WTC11 (cell line): ENCODE measurements around the gene BCAS3. TPM values are rescaled to one million over a fixed set of nuclear protein-coding genes. Genes with fewer than 3 reads are reported as not detected.
A peak's percentile ranks its signal among the peaks of the same experiment; 100 is the strongest.

Experiments used
- ATAC-seq: fragments of 200-7000 bp; cut with Tn5 transposase; 2 replicates; pipeline ENCODE4 v1.10.0; 2021; ENCODE audit warnings: mild to moderate bottlenecking, moderate library complexity
- CTCF ChIA-PET: fragments of 300-600 bp; sonication (Branson Sonifier 250); formaldehyde crosslinking; loops from one replicate; lab custom pipeline; 2021; ENCODE audit warnings: antibody characterized with exemption; lab: Charles Lee
- POLR2A ChIA-PET: fragments of 350-600 bp; sonication (Branson Sonifier 250); formaldehyde crosslinking; loops from one replicate; lab custom pipeline; 2021; ENCODE audit warnings: antibody characterized with exemption; lab: Charles Lee
- DNase-seq: peaks from one replicate; pipeline ENCODE4 v3.0.0; 2021; ENCODE audit warnings: low spot score
- H3K27ac Mint-ChIP-seq: 2 replicates; pipeline ENCODE4 v1.8.0; 2021; ENCODE audit warnings: mixed read lengths
- H3K27me3 Mint-ChIP-seq: 2 replicates; pipeline ENCODE4 v1.8.0; 2021; ENCODE audit warnings: low read depth, mild to moderate bottlenecking, moderate library complexity, mixed read lengths
- H3K36me3 Mint-ChIP-seq: 2 replicates; pipeline ENCODE4 v1.8.0; 2021; ENCODE audit warnings: mixed read lengths
- H3K4me1 Mint-ChIP-seq: 2 replicates; pipeline ENCODE4 v1.8.0; 2022; ENCODE audit warnings: mixed read lengths
- H3K4me3 Mint-ChIP-seq: 2 replicates; pipeline ENCODE4 v1.8.0; 2021; ENCODE audit warnings: mild to moderate bottlenecking, moderate library complexity, mixed read lengths
- H3K9me3 Mint-ChIP-seq: 2 replicates; pipeline ENCODE4 v1.8.0; 2021; ENCODE audit warnings: mixed read lengths
- GRHL2 ChIP-seq: fragments of 250-450 bp; sonication (Bioruptor Pico); IDR thresholded peaks from 2 replicates; pipeline ENCODE4 v1.8.0; 2022; ENCODE audit warnings: mild to moderate bottlenecking, moderate library complexity; ENCODE audit not compliant: insufficient replicate concordance, severe bottlenecking
- NR2C2 ChIP-seq: sonication (generic); formaldehyde crosslinking; IDR thresholded peaks from 2 replicates; pipeline ENCODE4 v1.8.0; 2022; ENCODE audit warnings: mild to moderate bottlenecking, missing genetic modification reagents
- SOX15 ChIP-seq: fragments of 250-450 bp; sonication (Bioruptor Pico); IDR thresholded peaks from 2 replicates; pipeline ENCODE4 v1.9.0; 2021; ENCODE audit warnings: mild to moderate bottlenecking
- TEAD1 ChIP-seq: sonication (generic); formaldehyde crosslinking; IDR thresholded peaks from 2 replicates; pipeline ENCODE4 v1.8.0; 2022; ENCODE audit warnings: mild to moderate bottlenecking, missing genetic modification reagents
- TEAD4 ChIP-seq: sonication (generic); formaldehyde crosslinking; IDR thresholded peaks from 2 replicates; pipeline ENCODE4 v1.8.0; 2022; ENCODE audit warnings: mild to moderate bottlenecking, missing genetic modification reagents
- TP53 ChIP-seq: sonication (generic); formaldehyde crosslinking; IDR thresholded peaks from 2 replicates; pipeline ENCODE4 v1.8.1; 2023; ENCODE audit warnings: mild to moderate bottlenecking, missing genetic modification reagents
- ZNF138 ChIP-seq: sonication (generic); formaldehyde crosslinking; conservative IDR thresholded peaks from 2 replicates; pipeline ENCODE4 v1.8.1; 2022; ENCODE audit warnings: mild to moderate bottlenecking, moderate library complexity, missing genetic modification reagents
- total RNA-seq: library from RNA; stranded (reverse); gene quantifications from 3 replicates; pipeline ENCODE4 v1.2.3, GENCODE V29; 2021
- TF ChIP-seq, protein P1 (sequence below): sonication (generic); formaldehyde crosslinking; IDR thresholded peaks from 2 replicates; pipeline ENCODE4 v1.8.0; 2022; ENCODE audit warnings: missing genetic modification reagents
- TF ChIP-seq, protein P2 (sequence below): sonication (generic); formaldehyde crosslinking; IDR thresholded peaks from 2 replicates; pipeline ENCODE4 v1.8.0; 2022; ENCODE audit warnings: mild to moderate bottlenecking, missing genetic modification reagents
- TF ChIP-seq, protein P3 (sequence below): sonication (generic); formaldehyde crosslinking; IDR thresholded peaks from 2 replicates; pipeline ENCODE4 v1.8.0; 2022; ENCODE audit warnings: mild to moderate bottlenecking, missing genetic modification reagents
- TF ChIP-seq, protein P4 (sequence below): sonication (generic); formaldehyde crosslinking; IDR thresholded peaks from 2 replicates; pipeline ENCODE4 v1.8.1; 2023; ENCODE audit warnings: mild to moderate bottlenecking, missing genetic modification reagents
- TF ChIP-seq, protein P5 (sequence below): sonication (generic); formaldehyde crosslinking; IDR thresholded peaks from 2 replicates; pipeline ENCODE4 v1.8.1; 2022; ENCODE audit warnings: mild to moderate bottlenecking, moderate library complexity, missing genetic modification reagents
- TF ChIP-seq, protein P6 (sequence below): fragments of 200-600 bp; IDR thresholded peaks from 2 replicates; pipeline ENCODE4 v1.8.0; 2022; ENCODE audit warnings: antibody characterized with exemption
- TF ChIP-seq, protein P7 (sequence below): sonication (generic); formaldehyde crosslinking; IDR thresholded peaks from 2 replicates; pipeline ENCODE4 v1.8.1; 2023; ENCODE audit warnings: mild to moderate bottlenecking, missing genetic modification reagents, borderline replicate concordance
- TF ChIP-seq, protein P8 (sequence below): sonication (generic); formaldehyde crosslinking; IDR thresholded peaks from 2 replicates; pipeline ENCODE4 v1.8.1; 2022; ENCODE audit warnings: missing genetic modification reagents, borderline replicate concordance
- TF ChIP-seq, protein P9 (sequence below): sonication (generic); formaldehyde crosslinking; IDR thresholded peaks from 2 replicates; pipeline ENCODE4 v1.8.1; 2023; ENCODE audit warnings: mild to moderate bottlenecking, missing genetic modification reagents, moderate library complexity

Gene BCAS3
- total RNA-seq, 1 experiment from 2014 or later = 15.5 TPM

DNA sequence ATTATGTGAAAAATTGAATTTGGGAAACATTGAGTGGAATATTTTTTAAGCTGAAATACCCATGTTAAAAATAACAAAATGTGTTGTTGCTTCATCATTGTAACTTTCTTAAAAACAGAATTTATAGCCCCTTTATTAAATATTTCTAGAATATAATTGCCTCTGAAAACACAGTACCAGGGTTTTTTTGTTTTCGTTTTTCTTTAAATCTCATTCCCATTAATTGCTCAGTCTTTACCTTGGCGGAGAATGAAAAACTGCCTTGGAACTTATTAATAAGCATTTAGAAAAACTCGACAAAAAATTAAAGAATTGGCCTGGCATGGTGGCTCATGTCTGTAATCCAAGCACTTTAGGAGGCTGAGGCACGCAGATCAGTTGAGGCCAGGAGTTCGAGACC, 526.8 kb downstream of the BCAS3 start:
- no peak overlapping the region for H3K4me3 Mint-ChIP-seq
- ChIA-PET POLR2A (no interaction called here), CTCF (interaction anchor here (1.2 kb wide), 1 partner anchor 15 kb away, joined by 4 read pairs; no protein-coding TSS in a partner anchor)
- H3K27me3 Mint-ChIP-seq = no peaks in the 10 kb centered on the region
- peaks cover 33% of the 10 kb centered on the region for H3K4me1 Mint-ChIP-seq
- no peaks in the 10 kb centered on the region for H3K36me3 Mint-ChIP-seq
- no peak for TF ChIP-seq GRHL2
- 0 out of 2 replicates have a peak, but pooled peaks cover 3% of the 10 kb centered on the region for H3K9me3 Mint-ChIP-seq
- DNase-seq (no peak), ATAC-seq (no peak)
- no peak overlapping the region for H3K27ac Mint-ChIP-seq

DNA sequence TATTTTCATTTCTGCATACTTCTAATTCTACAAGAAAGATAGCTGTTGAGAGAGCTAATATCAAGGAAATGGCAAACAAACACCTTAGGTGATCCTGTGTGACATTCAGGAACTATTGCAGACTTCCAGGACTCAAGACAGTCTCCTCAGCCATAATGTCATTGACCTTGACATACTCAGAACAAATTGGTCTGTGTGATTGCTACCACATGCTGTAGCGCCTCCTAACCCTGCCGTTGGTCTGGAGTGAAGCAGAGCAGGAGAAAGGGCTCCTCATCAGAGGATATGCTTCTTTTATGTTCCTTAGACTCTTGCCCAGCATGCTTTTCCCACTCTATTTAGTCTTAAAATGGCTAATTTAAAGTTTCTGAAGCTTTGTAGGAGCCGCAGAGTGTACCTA, 527.8 kb downstream of the BCAS3 start:
- TF ChIP-seq NR2C2 (no peak), SOX15 (CRISPR knock-in tag) (no peak), ZNF138 (no peak)
- TF ChIP-seq, protein P1, sequence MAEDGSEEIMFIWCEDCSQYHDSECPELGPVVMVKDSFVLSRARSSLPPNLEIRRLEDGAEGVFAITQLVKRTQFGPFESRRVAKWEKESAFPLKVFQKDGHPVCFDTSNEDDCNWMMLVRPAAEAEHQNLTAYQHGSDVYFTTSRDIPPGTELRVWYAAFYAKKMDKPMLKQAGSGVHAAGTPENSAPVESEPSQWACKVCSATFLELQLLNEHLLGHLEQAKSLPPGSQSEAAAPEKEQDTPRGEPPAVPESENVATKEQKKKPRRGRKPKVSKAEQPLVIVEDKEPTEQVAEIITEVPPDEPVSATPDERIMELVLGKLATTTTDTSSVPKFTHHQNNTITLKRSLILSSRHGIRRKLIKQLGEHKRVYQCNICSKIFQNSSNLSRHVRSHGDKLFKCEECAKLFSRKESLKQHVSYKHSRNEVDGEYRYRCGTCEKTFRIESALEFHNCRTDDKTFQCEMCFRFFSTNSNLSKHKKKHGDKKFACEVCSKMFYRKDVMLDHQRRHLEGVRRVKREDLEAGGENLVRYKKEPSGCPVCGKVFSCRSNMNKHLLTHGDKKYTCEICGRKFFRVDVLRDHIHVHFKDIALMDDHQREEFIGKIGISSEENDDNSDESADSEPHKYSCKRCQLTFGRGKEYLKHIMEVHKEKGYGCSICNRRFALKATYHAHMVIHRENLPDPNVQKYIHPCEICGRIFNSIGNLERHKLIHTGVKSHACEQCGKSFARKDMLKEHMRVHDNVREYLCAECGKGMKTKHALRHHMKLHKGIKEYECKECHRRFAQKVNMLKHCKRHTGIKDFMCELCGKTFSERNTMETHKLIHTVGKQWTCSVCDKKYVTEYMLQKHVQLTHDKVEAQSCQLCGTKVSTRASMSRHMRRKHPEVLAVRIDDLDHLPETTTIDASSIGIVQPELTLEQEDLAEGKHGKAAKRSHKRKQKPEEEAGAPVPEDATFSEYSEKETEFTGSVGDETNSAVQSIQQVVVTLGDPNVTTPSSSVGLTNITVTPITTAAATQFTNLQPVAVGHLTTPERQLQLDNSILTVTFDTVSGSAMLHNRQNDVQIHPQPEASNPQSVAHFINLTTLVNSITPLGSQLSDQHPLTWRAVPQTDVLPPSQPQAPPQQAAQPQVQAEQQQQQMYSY (CRISPR knock-in tag) = no peak
- TF ChIP-seq, protein P2, sequence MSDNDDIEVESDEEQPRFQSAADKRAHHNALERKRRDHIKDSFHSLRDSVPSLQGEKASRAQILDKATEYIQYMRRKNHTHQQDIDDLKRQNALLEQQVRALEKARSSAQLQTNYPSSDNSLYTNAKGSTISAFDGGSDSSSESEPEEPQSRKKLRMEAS = no peak
- TF ChIP-seq, protein P3, sequence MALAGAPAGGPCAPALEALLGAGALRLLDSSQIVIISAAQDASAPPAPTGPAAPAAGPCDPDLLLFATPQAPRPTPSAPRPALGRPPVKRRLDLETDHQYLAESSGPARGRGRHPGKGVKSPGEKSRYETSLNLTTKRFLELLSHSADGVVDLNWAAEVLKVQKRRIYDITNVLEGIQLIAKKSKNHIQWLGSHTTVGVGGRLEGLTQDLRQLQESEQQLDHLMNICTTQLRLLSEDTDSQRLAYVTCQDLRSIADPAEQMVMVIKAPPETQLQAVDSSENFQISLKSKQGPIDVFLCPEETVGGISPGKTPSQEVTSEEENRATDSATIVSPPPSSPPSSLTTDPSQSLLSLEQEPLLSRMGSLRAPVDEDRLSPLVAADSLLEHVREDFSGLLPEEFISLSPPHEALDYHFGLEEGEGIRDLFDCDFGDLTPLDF (CRISPR knock-in tag) = no peak
- TF ChIP-seq, protein P4, sequence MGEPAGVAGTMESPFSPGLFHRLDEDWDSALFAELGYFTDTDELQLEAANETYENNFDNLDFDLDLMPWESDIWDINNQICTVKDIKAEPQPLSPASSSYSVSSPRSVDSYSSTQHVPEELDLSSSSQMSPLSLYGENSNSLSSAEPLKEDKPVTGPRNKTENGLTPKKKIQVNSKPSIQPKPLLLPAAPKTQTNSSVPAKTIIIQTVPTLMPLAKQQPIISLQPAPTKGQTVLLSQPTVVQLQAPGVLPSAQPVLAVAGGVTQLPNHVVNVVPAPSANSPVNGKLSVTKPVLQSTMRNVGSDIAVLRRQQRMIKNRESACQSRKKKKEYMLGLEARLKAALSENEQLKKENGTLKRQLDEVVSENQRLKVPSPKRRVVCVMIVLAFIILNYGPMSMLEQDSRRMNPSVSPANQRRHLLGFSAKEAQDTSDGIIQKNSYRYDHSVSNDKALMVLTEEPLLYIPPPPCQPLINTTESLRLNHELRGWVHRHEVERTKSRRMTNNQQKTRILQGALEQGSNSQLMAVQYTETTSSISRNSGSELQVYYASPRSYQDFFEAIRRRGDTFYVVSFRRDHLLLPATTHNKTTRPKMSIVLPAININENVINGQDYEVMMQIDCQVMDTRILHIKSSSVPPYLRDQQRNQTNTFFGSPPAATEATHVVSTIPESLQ (CRISPR knock-in tag) = no peak
- TF ChIP-seq, protein P5, sequence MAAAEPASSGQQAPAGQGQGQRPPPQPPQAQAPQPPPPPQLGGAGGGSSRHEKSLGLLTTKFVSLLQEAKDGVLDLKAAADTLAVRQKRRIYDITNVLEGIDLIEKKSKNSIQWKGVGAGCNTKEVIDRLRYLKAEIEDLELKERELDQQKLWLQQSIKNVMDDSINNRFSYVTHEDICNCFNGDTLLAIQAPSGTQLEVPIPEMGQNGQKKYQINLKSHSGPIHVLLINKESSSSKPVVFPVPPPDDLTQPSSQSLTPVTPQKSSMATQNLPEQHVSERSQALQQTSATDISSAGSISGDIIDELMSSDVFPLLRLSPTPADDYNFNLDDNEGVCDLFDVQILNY (CRISPR knock-in tag) = no peak
- TF ChIP-seq, all 79 proteins: peak for 0
- POLR2A ChIA-PET = no interaction called here
- Mint-ChIP-seq H3K27ac (no peak overlapping the region), H3K36me3 (no peaks in the 10 kb centered on the region), H3K4me1 (peaks cover 39% of the 10 kb centered on the region), H3K4me3 (no peak overlapping the region), H3K27me3 (no peaks in the 10 kb centered on the region), H3K9me3 (0 out of 2 replicates have a peak, but pooled peaks cover 3% of the 10 kb centered on the region)
- CTCF ChIA-PET = no interaction called here
- peak; percentile 24; the same call in 1 of the 2 replicates for ATAC-seq
- no peak for DNase-seq

DNA sequence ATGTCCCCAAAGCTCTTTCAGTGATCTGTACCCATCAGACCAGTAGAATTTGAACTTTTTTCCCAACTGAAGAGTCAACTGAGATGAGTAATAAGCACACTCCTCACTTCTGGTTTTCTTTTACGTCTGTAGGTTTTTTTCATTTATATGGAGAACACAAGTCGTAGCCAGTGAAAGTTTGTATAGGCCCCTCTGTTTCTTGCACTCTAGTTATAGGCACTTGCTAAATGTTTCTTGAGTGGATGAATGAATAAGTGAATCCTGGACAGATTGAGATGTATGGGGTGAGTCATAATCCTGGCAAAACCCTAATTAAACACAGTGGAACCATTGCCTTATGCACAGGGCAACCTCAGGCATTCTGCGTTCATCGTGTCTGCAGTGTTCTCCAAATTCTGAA, 528.3 kb downstream of the BCAS3 start:
- POLR2A ChIA-PET = no interaction called here
- no peak overlapping the region for H3K27ac Mint-ChIP-seq
- H3K9me3 Mint-ChIP-seq = 0 out of 2 replicates have a peak, but pooled peaks cover 3% of the 10 kb centered on the region
- peaks cover 42% of the 10 kb centered on the region for H3K4me1 Mint-ChIP-seq
- no peak for DNase-seq
- H3K36me3 Mint-ChIP-seq = no peaks in the 10 kb centered on the region
- H3K27me3 Mint-ChIP-seq = no peaks in the 10 kb centered on the region
- CTCF ChIA-PET = no interaction called here
- no peak for ATAC-seq
- H3K4me3 Mint-ChIP-seq = no peak overlapping the region
- no peak for TF ChIP-seq TEAD1 (CRISPR knock-in tag)
- no peak for TF ChIP-seq TEAD4 (CRISPR knock-in tag)
- TF ChIP-seq TP53 (CRISPR knock-in tag) = no peak
- TF ChIP-seq, protein P6, sequence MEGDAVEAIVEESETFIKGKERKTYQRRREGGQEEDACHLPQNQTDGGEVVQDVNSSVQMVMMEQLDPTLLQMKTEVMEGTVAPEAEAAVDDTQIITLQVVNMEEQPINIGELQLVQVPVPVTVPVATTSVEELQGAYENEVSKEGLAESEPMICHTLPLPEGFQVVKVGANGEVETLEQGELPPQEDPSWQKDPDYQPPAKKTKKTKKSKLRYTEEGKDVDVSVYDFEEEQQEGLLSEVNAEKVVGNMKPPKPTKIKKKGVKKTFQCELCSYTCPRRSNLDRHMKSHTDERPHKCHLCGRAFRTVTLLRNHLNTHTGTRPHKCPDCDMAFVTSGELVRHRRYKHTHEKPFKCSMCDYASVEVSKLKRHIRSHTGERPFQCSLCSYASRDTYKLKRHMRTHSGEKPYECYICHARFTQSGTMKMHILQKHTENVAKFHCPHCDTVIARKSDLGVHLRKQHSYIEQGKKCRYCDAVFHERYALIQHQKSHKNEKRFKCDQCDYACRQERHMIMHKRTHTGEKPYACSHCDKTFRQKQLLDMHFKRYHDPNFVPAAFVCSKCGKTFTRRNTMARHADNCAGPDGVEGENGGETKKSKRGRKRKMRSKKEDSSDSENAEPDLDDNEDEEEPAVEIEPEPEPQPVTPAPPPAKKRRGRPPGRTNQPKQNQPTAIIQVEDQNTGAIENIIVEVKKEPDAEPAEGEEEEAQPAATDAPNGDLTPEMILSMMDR = no peak
- TF ChIP-seq, protein P7, sequence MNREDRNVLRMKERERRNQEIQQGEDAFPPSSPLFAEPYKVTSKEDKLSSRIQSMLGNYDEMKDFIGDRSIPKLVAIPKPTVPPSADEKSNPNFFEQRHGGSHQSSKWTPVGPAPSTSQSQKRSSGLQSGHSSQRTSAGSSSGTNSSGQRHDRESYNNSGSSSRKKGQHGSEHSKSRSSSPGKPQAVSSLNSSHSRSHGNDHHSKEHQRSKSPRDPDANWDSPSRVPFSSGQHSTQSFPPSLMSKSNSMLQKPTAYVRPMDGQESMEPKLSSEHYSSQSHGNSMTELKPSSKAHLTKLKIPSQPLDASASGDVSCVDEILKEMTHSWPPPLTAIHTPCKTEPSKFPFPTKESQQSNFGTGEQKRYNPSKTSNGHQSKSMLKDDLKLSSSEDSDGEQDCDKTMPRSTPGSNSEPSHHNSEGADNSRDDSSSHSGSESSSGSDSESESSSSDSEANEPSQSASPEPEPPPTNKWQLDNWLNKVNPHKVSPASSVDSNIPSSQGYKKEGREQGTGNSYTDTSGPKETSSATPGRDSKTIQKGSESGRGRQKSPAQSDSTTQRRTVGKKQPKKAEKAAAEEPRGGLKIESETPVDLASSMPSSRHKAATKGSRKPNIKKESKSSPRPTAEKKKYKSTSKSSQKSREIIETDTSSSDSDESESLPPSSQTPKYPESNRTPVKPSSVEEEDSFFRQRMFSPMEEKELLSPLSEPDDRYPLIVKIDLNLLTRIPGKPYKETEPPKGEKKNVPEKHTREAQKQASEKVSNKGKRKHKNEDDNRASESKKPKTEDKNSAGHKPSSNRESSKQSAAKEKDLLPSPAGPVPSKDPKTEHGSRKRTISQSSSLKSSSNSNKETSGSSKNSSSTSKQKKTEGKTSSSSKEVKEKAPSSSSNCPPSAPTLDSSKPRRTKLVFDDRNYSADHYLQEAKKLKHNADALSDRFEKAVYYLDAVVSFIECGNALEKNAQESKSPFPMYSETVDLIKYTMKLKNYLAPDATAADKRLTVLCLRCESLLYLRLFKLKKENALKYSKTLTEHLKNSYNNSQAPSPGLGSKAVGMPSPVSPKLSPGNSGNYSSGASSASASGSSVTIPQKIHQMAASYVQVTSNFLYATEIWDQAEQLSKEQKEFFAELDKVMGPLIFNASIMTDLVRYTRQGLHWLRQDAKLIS (CRISPR knock-in tag) = no peak
- TF ChIP-seq, protein P8, sequence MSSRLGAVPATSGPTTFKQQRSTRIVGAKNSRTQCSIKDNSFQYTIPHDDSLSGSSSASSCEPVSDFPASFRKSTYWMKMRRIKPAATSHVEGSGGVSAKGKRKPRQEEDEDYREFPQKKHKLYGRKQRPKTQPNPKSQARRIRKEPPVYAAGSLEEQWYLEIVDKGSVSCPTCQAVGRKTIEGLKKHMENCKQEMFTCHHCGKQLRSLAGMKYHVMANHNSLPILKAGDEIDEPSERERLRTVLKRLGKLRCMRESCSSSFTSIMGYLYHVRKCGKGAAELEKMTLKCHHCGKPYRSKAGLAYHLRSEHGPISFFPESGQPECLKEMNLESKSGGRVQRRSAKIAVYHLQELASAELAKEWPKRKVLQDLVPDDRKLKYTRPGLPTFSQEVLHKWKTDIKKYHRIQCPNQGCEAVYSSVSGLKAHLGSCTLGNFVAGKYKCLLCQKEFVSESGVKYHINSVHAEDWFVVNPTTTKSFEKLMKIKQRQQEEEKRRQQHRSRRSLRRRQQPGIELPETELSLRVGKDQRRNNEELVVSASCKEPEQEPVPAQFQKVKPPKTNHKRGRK (CRISPR knock-in tag) = no peak
- TF ChIP-seq, protein P9, sequence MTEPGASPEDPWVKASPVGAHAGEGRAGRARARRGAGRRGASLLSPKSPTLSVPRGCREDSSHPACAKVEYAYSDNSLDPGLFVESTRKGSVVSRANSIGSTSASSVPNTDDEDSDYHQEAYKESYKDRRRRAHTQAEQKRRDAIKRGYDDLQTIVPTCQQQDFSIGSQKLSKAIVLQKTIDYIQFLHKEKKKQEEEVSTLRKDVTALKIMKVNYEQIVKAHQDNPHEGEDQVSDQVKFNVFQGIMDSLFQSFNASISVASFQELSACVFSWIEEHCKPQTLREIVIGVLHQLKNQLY (CRISPR knock-in tag) = no peak
